NCI-H146 (cell line): Measurements from ENCODE around the gene PPARG.
A peak's percentile ranks its signal among the peaks of the same experiment; 100 is the strongest.

Experiments used
- DNase-seq: peaks from one replicate; lab custom pipeline; 2025; lab: John Stamatoyannopoulos, UW

PPARG gene

DNA sequence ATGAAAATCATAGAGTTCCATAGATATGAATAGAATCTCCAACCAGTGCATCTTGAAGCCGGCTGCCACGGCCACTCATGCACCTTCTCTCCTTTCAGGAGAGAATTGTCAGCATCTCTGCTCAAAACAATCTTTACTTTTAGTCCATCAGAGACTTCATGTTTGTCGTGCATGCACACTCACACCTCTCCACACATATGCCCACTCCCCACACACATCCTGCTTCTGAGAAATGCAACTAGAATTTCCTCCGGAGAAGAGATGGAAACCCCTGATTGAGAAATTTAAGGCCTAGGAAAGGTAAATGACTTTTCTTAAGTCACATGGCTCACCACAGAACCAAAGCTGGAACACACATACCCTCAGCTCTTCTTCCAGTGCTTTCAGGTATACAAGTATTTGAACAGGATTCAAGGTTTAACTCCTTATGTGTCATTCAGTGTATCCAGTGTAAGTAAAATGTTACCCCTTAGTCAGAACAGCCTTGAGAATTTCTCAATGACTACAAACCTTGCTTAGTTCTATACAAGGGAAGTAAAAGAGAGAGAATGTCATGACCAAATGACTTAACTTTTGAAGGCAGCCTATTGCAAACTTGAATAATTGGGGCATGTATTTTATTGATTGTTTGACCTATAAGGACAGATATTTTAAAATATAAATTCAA, 126.3 kb downstream of the PPARG start:
- no peak for DNase-seq

DNA sequence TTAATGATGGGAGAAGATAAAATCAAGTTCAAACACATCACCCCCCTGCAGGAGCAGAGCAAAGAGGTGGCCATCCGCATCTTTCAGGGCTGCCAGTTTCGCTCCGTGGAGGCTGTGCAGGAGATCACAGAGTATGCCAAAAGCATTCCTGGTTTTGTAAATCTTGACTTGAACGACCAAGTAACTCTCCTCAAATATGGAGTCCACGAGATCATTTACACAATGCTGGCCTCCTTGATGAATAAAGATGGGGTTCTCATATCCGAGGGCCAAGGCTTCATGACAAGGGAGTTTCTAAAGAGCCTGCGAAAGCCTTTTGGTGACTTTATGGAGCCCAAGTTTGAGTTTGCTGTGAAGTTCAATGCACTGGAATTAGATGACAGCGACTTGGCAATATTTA, 127.9 kb downstream of the PPARG start:
- DNase-seq, result no peak

DNA sequence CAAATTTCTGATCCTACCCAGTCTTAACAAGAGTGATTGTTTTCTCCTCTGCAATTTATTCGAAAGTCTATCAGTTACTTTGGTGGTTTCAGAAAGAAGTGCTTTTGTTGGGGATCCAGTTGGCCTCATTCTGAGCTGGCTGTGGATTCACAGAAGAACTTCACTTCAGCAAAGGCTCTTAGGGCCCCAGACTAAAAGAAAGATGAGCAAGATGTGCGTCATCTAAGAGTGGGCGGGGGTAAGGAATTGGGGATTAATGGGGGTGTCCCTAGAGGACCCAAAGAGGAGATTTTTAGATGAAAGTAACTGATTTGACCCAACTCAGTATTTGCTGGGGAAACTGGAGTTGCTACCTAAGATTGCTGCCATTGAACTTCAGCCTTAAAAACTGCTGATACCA, 131.5 kb downstream of the PPARG start:
- no peak for DNase-seq

DNA sequence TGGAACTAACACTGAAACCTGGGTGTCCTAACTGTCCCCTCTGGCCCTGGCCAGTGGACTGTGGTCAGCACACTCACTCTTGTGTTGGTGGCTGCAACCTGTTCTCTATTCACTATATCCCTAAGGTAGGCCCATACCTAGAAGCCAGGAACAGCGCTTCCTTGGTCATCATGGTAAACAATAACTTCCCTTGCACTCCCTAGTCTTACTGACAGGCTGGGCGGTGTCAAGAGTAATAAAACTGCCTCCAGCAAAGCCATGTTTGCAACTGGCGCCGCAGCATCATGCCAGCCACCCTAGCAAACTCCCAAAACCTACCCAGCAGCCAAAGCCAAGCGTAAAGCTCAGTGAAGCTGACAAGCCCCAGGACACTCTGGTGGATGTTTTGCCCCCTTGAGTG, 132.3 kb downstream of the PPARG start:
- DNase-seq, result no peak

DNA sequence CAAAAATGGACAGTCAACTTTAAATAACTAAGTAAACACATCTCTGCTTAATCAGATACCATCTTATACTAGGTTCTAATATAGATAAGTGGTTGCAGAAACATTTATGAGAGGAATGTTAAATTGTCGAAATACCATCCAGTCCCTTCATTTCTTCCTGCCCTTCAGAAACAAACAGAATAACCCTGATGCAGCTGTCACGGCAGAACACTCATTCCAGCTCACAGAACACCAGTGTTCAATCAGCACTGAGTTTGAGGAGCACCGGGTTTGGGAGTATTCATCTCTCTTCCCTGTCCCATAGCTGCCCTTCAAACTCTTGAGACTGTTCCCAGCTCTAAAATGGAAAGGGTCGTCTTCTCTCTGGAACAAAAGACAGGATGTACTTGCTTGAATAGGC, 134.3 kb downstream of the PPARG start:
- no peak for DNase-seq

DNA sequence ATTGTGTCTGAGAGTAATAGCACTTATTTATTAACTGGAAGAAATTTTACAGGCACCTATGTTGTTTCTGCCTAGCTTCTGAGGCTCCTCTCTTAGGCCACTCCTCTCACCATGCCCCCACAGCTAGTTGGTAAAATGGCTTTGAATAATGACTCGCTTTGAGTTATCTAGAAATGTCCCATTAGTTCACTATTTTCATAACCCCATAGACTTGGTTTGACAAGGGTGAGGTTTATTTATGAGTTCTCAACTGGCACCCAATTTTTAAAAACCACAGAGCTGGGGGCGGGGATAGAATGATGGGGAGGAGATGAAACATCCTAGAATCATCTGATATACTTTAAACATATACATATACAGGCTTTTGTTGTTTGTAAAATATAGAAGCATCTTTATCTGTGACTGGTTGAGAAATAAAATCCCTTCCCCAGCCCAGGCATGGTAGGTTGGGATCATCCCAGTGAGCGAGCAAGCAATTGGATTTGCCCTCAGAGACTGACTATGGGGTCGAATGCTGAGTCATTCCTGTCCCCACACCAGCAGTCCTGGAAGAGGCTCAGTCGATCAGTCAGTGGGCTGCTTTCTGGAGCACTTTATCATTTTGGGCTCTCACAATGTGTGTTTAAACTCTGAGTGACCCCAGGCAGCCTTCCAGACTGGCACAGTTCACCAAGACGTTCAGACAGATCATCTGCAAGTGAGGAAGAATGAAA, 135.2 kb downstream of the PPARG start:
- no peak for DNase-seq

DNA sequence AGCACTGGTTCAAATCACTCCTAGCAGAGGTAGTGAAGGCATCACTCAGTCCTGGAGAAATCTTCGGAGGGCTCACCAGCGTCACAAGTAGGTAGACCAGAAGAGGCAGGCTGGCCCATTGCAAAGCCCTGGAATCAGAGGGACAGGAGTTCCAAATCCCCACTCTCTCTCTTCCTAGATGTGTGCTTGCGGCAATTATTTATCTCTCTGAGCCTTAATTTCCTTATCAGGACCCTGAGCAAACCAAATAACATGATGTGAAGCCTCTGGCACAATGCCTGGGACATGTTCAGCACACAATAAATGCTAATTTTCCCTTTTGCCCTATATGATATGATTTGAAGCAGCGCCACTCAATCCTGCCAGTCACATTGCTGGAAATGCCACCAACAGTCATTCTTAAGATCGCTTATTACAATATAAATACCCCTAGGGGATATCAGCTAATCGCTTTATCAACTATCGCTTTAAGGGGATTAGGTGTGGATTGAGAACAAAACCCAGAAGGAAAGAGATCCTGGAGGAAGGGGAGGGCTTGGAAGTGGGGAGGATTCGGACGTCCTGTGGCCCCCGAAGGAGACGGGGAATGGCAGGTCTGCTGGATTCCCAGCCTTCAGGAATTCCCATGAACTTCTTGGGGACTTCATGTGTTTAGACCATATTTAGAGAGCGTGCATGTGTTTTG, 135.9 kb downstream of the PPARG start:
- DNase-seq, result peak; percentile 1

DNA sequence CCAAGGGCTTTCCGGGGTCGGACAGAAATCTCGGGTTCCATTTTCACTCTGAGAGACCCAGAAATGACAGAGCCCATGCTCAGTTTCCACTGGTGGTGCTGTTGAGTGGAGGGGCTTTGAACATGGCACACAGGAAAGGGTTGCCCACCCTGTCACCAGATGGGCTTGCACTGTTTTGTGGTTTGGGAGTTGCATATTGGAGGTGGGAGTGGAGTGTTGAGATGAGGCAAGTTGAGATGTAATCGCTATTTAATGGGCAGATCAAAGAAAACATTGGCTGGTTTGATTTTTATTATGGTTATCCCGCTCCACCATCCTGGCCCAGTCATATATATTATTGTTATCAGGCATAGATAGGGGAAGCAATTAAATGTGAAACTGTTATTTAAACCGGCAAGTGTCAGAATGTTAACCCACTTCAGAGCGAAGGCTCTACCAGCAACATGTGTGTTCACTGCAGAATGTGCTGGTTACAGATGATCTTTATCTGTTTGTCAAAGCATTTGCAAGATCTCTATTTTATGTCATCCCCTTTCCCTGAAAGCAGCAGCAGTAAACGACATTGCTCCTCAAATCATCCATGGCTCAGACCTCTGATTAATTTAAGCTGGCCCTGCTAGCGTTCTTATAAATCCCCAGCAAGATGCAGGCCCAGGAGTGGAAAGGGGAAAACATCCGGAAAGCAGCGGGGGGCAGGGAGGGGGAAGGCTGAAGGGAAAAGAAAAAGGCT, 137.1 kb downstream of the PPARG start:
- no peak for DNase-seq

DNA sequence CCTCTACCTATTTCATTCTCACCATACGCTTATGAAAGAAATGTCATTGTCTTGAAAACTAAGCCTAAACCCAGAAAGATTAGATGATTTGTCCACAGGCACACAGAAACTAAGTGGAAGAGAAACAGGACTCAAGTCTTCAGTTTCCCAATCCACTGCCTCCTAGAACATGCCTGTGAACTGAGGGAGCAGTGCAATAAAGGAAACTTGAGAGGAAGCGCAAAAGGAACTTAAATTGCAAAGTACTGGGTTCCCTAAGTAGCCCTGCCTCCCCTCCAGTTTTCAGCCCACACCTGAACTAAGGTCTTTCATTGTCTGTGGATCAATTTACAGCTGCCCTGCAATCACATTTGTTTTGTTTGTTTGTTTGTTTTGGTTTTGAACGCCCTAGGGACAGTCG, 138.7 kb downstream of the PPARG start:
- DNase-seq, result no peak

DNA sequence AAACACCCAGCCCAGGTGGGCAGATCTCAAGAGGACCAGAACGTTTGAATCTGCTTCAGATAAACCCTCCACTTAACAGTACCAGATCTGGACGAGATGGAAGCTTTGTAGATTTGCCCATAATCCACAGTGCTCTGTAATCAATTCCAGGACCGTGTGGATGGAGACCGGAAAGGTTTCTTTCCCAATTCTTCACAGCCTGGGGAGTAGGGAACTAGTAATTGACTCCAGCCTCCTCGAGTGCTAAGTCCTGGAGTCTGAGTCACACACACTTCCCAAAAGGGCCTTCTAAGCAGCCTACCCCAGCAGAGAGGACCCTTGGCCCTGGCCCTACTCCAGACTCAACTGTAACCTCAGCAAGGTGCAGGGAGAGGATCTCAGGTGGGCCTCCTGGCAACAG, 139.3 kb downstream of the PPARG start:
- DNase-seq, result no peak

DNA sequence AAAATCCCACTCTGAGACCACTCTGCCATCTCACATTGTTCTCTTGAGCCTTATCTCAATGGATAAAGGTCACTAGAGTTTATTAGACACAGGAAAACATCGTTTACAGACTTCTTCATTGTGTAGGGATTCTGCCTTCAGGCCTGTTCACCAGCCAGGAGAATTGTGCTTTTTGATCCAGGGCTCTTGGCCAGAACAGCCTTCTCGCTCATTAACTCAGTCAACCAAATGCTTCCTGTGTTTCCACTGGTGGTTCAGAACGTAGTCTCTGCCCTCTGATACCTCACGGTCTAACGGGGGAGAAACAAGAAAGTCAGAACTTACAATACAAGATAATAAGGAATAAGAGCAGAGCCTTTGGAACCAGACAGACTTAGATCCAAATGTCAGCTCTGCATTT, 141.2 kb downstream of the PPARG start:
- no peak for DNase-seq

DNA sequence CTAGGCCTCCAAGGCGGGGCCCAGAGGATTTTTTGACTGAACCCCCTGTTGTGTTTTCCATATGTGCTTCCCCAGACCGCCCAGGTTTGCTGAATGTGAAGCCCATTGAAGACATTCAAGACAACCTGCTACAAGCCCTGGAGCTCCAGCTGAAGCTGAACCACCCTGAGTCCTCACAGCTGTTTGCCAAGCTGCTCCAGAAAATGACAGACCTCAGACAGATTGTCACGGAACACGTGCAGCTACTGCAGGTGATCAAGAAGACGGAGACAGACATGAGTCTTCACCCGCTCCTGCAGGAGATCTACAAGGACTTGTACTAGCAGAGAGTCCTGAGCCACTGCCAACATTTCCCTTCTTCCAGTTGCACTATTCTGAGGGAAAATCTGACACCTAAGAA, 145.0 kb downstream of the PPARG start:
- no peak for DNase-seq

DNA sequence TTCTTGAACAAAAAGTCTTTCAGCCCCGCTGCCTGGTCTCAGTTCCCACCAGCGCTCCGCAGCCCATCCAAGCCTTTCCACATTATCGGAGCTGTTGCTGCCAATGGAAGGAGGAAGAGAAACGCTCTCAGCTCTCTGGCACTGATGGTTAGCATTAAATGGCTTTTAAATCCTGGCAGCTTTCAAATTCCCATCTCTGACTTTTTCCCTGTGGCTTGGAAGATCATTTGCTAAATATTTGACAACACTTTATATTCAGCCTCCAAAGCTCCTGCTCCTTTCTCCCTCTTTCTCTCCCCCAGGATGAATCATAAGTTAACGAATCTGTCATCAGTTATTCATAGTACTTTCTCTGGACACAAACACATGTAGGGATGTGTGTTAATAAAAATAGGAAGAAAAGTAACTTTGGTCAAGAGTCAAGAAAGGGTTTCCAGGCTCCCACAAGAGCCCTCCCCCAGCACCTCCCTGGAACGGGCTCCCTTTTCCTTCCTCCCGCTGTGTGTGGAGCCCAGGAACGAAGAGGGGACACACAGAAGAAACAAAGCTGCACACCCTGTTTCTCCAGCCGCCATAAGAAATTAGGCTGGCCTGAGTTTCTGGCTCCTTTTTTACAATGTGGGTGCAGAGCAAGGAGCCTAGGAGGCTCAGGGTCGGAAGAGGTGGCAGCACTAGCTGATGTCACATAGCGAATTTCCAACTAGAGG, 147.8 kb downstream of the PPARG start:
- DNase-seq, result no peak

DNA sequence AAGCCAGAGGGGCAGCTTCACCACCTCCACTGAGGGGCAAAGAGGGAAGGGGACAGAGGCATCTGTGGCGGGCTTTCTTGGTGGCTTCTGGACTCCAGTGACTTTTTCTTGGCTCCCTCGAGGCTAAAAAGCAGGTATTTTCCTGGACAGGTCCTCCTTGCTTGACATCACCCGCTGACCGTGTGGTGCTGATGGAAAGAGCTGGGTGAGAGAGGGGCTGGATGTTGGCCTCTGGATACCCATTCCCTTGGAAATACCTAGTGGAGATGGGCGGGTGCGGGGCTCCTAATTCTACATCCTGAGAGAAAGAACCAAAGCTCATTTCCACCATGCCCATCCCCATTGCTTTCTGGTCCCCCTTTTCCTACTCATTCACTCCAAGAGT, 148.3 kb downstream of the PPARG start:
- DNase-seq, result no peak

DNA sequence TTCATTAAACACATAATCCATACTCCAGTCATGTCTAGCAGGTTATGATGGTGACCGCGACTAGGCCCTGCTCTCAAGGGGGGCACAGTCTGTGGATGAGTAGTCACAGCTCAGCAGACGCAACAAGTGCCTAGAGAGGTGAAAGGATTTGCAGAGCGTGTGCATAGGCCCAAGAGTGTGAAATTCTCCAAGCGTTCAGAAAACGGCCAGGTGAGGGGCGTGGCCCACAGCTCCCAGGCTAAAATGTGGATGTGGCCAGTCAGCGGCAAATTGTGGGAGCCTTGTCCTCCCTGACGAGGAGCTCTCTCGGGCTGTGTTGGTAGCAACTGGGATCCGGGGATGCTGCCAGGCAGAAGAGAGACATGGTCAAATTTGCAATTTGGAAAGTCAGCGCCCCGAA, 149.0 kb downstream of the PPARG start:
- no peak for DNase-seq

DNA sequence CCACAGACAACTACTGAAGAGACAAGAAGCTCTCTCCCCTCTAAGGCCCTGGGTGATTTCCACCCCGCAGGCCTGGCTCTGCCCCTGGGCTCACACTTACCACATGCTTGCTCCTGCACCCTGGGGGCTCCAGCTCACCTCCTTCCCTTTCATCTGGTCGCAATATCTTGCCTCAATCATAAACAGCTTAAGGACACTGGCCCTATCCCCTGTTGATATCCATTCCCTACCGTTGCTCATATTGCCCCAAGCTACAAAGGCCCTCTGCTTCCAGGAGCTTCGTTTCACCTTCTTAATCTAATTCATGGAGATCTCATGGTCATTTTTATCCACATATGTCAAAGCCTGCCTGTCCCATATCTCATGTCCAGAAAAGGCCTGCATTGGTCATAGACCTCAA, 149.4 kb downstream of the PPARG start:
- DNase-seq, result no peak

DNA sequence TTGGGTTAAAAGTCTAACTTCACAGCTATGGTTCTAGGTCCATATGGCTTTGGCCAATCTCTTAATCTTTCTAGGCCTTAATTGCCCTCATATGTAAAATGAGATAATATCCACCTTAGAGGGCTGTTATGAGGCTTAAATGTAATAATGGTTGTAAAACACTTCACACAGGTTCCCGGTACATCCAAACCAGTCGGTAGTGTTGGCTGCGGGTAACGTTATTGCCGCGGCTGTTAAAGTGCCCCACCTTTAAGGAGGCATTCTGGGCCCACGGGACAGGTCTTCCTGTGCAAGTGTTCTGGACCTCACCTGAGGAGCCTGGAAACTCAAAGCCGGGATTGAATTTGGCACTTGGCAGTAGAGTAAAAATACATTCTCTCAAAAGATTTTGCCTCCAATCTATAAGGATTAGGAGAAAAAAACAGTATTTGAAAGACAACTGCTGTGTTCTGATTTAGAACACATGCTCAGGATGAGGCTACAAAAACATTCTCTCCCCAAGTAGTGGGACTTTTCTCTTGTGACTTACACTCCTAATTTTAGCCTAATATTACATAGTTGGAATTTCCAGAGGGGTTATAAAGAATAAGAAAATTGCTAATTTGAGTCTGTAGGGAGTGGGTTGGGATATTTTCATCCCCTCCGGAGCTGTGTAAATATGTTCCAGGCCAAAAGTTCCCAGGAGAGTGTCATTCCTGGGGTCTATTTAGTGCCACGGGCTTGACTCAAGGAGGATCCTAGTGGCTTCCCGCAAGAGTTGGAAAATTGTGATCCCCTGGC, 150.5 kb downstream of the PPARG start:
- DNase-seq, result no peak

DNA sequence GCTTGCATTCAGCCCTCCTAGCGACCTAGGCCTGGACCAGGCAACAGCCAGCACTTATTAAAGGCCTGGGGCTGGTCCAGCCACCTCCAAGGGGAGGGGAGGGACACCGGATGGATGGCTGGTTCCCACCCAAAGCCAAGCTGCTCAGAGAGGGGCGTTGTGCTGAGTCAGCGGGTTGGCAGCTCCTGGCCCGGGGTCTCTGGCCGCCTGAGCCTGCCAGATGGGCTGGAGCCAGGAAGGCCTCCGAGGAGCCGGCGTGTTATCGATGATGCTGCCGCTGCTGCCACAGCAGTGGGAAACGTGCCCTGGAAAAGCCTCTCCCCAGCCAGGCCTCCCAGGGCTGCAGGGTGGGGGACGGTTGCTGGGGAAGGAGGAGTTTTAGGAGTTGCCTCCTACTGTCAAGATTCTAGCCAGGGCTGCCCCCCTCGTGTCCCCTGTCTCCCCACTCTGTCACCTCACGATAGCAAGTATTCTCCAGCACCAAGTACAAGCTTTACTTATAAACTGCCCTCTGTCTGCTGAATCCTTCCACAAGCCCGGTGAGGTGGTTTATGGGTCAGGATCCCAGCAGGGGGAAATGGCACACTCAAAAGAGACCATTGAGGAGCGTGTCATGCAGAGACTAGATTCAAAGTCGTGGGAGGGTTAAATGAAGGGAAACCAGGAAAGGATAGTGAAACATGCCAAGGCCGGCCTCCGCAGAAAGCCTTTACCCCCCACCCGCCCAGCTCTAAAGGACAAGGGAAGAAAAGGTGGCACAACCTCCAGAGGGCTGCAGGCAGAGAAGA, 152.3 kb downstream of the PPARG start:
- DNase-seq, result no peak

DNA sequence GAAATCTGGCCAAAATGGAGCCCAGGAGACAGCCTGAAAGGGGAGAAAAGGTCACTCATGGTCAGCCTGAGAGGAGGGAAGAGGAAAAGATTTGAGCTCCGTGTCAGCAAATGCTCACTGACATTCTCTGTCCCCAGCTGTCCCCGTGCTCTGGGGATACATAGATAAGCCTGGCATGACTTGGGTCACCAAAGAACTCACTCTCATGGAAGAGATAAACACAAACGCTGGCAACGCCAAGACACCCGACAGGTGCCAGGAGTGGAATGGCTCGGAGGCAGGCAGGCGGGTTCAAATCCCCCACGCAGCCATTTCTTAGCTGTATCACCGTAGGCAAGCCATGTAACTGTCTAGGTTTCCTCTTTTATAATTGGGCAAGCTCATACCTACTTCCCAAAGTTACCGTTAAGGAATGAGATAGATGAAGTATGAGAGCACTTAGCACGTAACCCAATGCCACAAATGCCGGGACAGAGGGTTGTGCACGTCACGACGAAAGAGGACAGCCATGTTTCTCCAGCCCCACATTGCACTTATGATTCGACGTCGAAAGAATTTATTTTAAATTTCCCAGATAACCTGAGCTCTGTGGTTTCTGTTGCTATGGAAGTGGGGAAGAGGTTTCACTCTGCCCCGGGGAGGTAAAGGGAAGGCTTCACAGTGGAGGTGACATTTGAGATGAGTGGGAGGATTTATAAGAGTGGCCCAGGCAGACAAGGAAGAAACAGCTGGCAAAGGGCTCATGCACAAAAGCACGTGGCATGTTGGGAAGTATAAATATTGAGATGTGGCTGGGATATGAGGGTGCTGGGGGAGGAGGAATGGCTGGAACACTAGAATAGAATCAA, 154.0 kb downstream of the PPARG start:
- no peak for DNase-seq
